ENCODE measurements around the gene FIBCD1. TPM values are rescaled to one million over a fixed set of nuclear protein-coding genes. Genes with fewer than 3 reads are reported as not detected.

Gene FIBCD1
- total and polyA plus RNA-seq, 2 of the 8 experiments (the other 6 are each of a cell fraction or from before 2014, with no cell fraction given) = 6.1 to 8.8 TPM

DNA sequence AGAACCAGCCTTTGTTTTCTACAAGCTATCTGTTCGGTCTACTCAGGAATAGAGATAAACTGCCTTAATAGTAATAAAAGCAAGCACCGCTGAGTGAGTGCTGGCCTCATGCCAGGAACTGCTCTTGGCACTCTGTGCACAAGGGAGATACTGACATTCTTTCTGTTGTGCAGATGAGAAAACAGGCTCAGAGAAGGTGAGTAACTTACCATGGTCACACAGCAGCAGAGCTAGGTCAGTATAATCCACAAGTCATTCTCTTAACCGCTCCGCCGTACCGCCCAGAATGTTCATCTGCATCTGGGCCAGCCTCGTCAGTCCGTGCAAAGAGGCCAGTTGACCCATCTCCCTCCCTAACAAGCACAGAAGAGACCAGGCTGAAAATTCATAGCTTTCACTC is 69.8 kb downstream of the FIBCD1 start:
- WGBS, 2 experiments (ENCODE audit: extremely low coverage in 1 of 2, insufficient coverage in 1 of 2, insufficient read length in 1 of 2, insufficient replicate concordance in 2 of 2, low coverage in 1 of 2, low lambda C conversion rate in 2 of 2, missing lambda C conversion rate in 1 of 2) = 95% methylated on average over 8 of the region's 8 CpGs; no CpG with 5 or more reads in 1 of the 2 experiments
- H3K9me3 ChIP-seq (ENCODE audit: insufficient read depth in 2 of 2, low read depth in 1 of 2, low read length in 1 of 2) = no peaks in the 10 kb centered on the region
- POLR2A ChIA-PET (ENCODE audit: partially characterized antibody) = interaction anchor here (1.9 kb wide), 1 partner anchor 12 kb away, joined by 6 read pairs; no protein-coding TSS in a partner anchor
- TF ChIP-seq NRF1 (IDR thresholded peaks at IDR 0.05; ENCODE audit: low read depth, low read length) = no peak
- no peak for TF ChIP-seq CHD1 (IDR thresholded peaks at IDR 0.05; ENCODE audit: low read depth, low read length)
- no peak for TF ChIP-seq JUND (IDR thresholded peaks at IDR 0.05; ENCODE audit: low read length)
- TF ChIP-seq SP1 (IDR thresholded peaks at IDR 0.05; ENCODE audit: low read depth, low read length) = no peak
- no peak for TF ChIP-seq CEBPB (IDR thresholded peaks at IDR 0.05; ENCODE audit: low read depth, low read length)
- no peak for TF ChIP-seq TAF7 (optimal IDR thresholded peaks at IDR 0.05; ENCODE audit: borderline replicate concordance, low read depth, low read length)
- no peak for TF ChIP-seq RFX5 (IDR thresholded peaks at IDR 0.05; ENCODE audit: borderline replicate concordance, low read depth, low read length)
- TF ChIP-seq ZNF274 (IDR thresholded peaks at IDR 0.05; ENCODE audit: borderline replicate concordance, extremely low read depth, low read length) = no peak
- TF ChIP-seq HDAC2 (IDR thresholded peaks at IDR 0.05; ENCODE audit: borderline replicate concordance in 1 of 2, low read depth in 2 of 2, low read length in 2 of 2) = no peak
- H3K4me1 ChIP-seq (replicated peaks in 1 of 4; ENCODE audit: control insufficient read depth in 3 of 4, insufficient read depth in 4 of 4, low read length in 3 of 4) = no peaks in the 10 kb centered on the region
- CTCF ChIA-PET (ENCODE audit: partially characterized antibody) = interaction anchor here (0.6 to 12.4 kb wide), 43 partner anchors 7 to 257 kb away, joined by 3 to 317 read pairs (median 5); partner anchors contain the start of gene EXOSC2
- no peak overlapping the region for H3K14ac ChIP-seq (ENCODE audit: insufficient read length)
- no peak overlapping the region for H3K27ac ChIP-seq (ENCODE audit: low read depth, low read length)
- H3K79me2 ChIP-seq (ENCODE audit: control insufficient read depth in 1 of 2, insufficient read depth in 2 of 2, low read length in 2 of 2) = peaks cover 4 to 36% of the 10 kb centered on the region in 2 experiments; a peak in 3 of 4 replicates
- FAIRE-seq (no peak), DNase-seq (ENCODE audit: low read depth in 1 of 2, low spot score in 2 of 2) (no peak)
- no peak overlapping the region for H4K8ac ChIP-seq (ENCODE audit: extremely low read depth, insufficient read depth, low read length)
- no peak overlapping the region for H3K56ac ChIP-seq (replicated peaks; ENCODE audit: insufficient read length, low read depth, low read length)
- H4K20me1 ChIP-seq (replicated peaks in 1 of 2; ENCODE audit: control insufficient read depth in 1 of 2, insufficient read depth in 2 of 2, low read length in 2 of 2) = peaks cover 2 to 11% of the 10 kb centered on the region in 2 experiments
- no peak overlapping the region for H3K4ac ChIP-seq (replicated peaks; ENCODE audit: insufficient read length, low read depth, low read length)
- no peaks in the 10 kb centered on the region for H3K27me3 ChIP-seq (replicated peaks in 1 of 4; ENCODE audit: control insufficient read depth in 3 of 4, extremely low read depth in 1 of 4, insufficient read depth in 3 of 4, low read length in 3 of 4)
- no peak overlapping the region for H3K23ac ChIP-seq (ENCODE audit: insufficient read length)
- no peak overlapping the region for H2BK5ac ChIP-seq (ENCODE audit: low read depth, low read length)
- H4K5ac ChIP-seq (ENCODE audit: insufficient read length, low read depth, low read length) = no peak overlapping the region
- no peak overlapping the region for H4K91ac ChIP-seq (replicated peaks; ENCODE audit: insufficient read length, low read length)
- H2BK120ac ChIP-seq (replicated peaks; ENCODE audit: low read depth, low read length) = no peak overlapping the region
- no peak overlapping the region for H3K9ac ChIP-seq (replicated peaks in 1 of 4; ENCODE audit: extremely low read depth in 1 of 4, low read depth in 3 of 4, low read length in 3 of 4)
- H3K4me2 ChIP-seq (ENCODE audit: insufficient read depth in 1 of 2, low read depth in 2 of 2, low read length in 2 of 2) = no peak overlapping the region
- H2AFZ ChIP-seq (ENCODE audit: low read length) = no peak overlapping the region
- no peak overlapping the region for H2BK15ac ChIP-seq (ENCODE audit: low read length)
- peaks cover 25 to 36% (median 32%) of the 10 kb centered on the region in 4 experiments for H3K36me3 ChIP-seq (ENCODE audit: control insufficient read depth in 2 of 4, insufficient read depth in 4 of 4, low read length in 3 of 4)
- H3K4me3 ChIP-seq (ENCODE audit: extremely low read depth in 1 of 4, insufficient read depth in 2 of 4, low read depth in 3 of 4, low read length in 4 of 4) = no peak overlapping the region
- H3K18ac ChIP-seq (ENCODE audit: extremely low read depth, low read length) = no peak overlapping the region
- no peak overlapping the region for H2AK5ac ChIP-seq (ENCODE audit: low read depth, low read length)
- H2BK12ac ChIP-seq (ENCODE audit: low read depth, low read length) = no peak overlapping the region
- no peaks in the 10 kb centered on the region for H3K23me2 ChIP-seq (ENCODE audit: low read depth, low read length)
- no peak overlapping the region for H2BK20ac ChIP-seq (ENCODE audit: low read length)
- peaks cover 7% of the 10 kb centered on the region; the same call in 1 of the 2 replicates for H3K79me1 ChIP-seq (ENCODE audit: low read depth, low read length)
